Testis (tissue), 3 donors: ENCODE results near the gene ANTXR2. TPM values are rescaled to one million over a fixed set of nuclear protein-coding genes. Genes with fewer than 3 reads are reported as not detected.

Experiments
- DNase-seq: peaks from one replicate; pipeline ENCODE4 v3.0.0-alpha.2; 2019
- H3K27ac ChIP-seq, 2 donors: fragments of 200-600 bp; sonication (generic); one replicate each; pipeline ENCODE4 v1.5.1; 2019
- H3K27me3 ChIP-seq: fragments of 200-600 bp; sonication (generic); one replicate; pipeline ENCODE4 v1.5.1; 2019
- H3K36me3 ChIP-seq: fragments of 200-600 bp; sonication (generic); one replicate; pipeline ENCODE4 v1.5.1; 2017; ENCODE audit warnings: low read depth; ENCODE audit errors: missing control alignments
- H3K4me1 ChIP-seq: fragments of 200-600 bp; sonication (generic); one replicate; pipeline ENCODE4 v1.5.1; 2019
- H3K4me3 ChIP-seq, 2 donors: fragments of 200-600 bp; sonication (generic); one replicate each; pipeline ENCODE4 v1.5.1; 2017 to 2019
- H3K9me3 ChIP-seq: fragments of 200-600 bp; sonication (generic); one replicate; pipeline ENCODE4 v1.5.1; 2017
- CTCF ChIP-seq, 3 experiments: fragments of 450-650 bp in 2 of 3; fragments of 200-600 bp in 1 of 3; sonication (generic) in 1 of 3; IDR thresholded peaks; one replicate each; pipeline ENCODE4 v1.5.1; 2016 to 2019; ENCODE audit warnings: antibody characterized with exemption in 3 of 3, mild to moderate bottlenecking in 2 of 3, moderate library complexity in 1 of 3
- POLR2A ChIP-seq: fragments of 450-650 bp; IDR thresholded peaks from one replicate; pipeline ENCODE4 v1.6.1; 2017; ENCODE audit warnings: antibody characterized with exemption, mild to moderate bottlenecking, moderate library complexity
- WGBS, 2 donors: methylation state at CpG; one replicate each; pipeline ENCODE4 v1.1.5; 2018; 5-methylcytosine and 5-hydroxymethylcytosine counted together
- intact Hi-C: fragments of 100-400 bp; cut with DNase I; formaldehyde crosslinking; loops from one replicate; pipeline ENCODE4 v1.15.1; 2023; ENCODE audit warnings: low total_unique reads
- polyA plus RNA-seq: library from polyadenylated mRNA; stranded (reverse); fragments of 350-450 nt; fragmentation: Illumina TruSeq; extraction: RNeasy Lipid Tissue Mini Kit (QIAGEN cat#74804); gene quantifications from one replicate; pipeline ENCODE4 v1.2.3, GENCODE V29; 2014; ENCODE audit warnings: low read depth, low replicate concordance; ENCODE audit not compliant: insufficient read depth
- total RNA-seq, 2 donors: library from RNA; depleted of rRNA; stranded (reverse); fragments of >200 nt; gene quantifications; one replicate each; pipeline ENCODE4 v1.2.3, GENCODE V29; 2016

Gene ANTXR2
- total and polyA plus RNA-seq, 3 donors from 2014 or later = 23.8 to 30.8 (median 30.4) TPM

GRCh38 chr4:80093563-80093962 lies 20.5 kb upstream of the ANTXR2 start:
- WGBS, 2 donors = 83 to 86% methylated on average over 3 of the region's 3 CpGs
- no peak for DNase-seq
- H3K27me3 ChIP-seq = no peaks in the 10 kb centered on the region
- no peak overlapping the region for H3K27ac ChIP-seq
- intact Hi-C loops = no loop called here
- no peaks in the 10 kb centered on the region for H3K36me3 ChIP-seq
- no peak for TF ChIP-seq CTCF (IDR thresholded peaks at IDR 0.05)
- no peak for TF ChIP-seq POLR2A
- H3K4me3 ChIP-seq = no peak overlapping the region
- no peaks in the 10 kb centered on the region for H3K9me3 ChIP-seq
- no peaks in the 10 kb centered on the region for H3K4me1 ChIP-seq

GRCh38 chr4:80092847-80093246 lies 19.8 kb upstream of the ANTXR2 start:
- DNase-seq = no peak
- H3K36me3 ChIP-seq = no peaks in the 10 kb centered on the region
- H3K27me3 ChIP-seq = no peaks in the 10 kb centered on the region
- H3K4me1 ChIP-seq = no peaks in the 10 kb centered on the region
- H3K4me3 ChIP-seq = no peak overlapping the region
- intact Hi-C loops = no loop called here
- no peaks in the 10 kb centered on the region for H3K9me3 ChIP-seq
- no peak for TF ChIP-seq POLR2A
- TF ChIP-seq CTCF (IDR thresholded peaks at IDR 0.05) = no peak
- H3K27ac ChIP-seq = no peak overlapping the region
- 97 to 100% methylated on average over 1 of the region's 1 CpG for WGBS, 2 donors

- Histone ChIP-seq H3K4me1 (no peaks in the 10 kb centered on the region), H3K36me3 (no peaks in the 10 kb centered on the region), H3K27ac (no peak overlapping the region), H3K27me3 (no peaks in the 10 kb centered on the region), H3K4me3 (no peak overlapping the region), H3K9me3 (no peaks in the 10 kb centered on the region)
- TF ChIP-seq POLR2A (no peak), CTCF (IDR thresholded peaks at IDR 0.05) (no peak)
- no peak for DNase-seq
- WGBS, 2 donors = 92 to 93% methylated on average over 2 of the region's 2 CpGs
- intact Hi-C loops = no loop called here
These were observed 19.1 kb upstream of the ANTXR2 start for GRCh38 chr4:80092088-80092487.

- Histone ChIP-seq H3K9me3 (no peaks in the 10 kb centered on the region), H3K27ac (no peak overlapping the region), H3K4me3 (no peak overlapping the region), H3K4me1 (no peaks in the 10 kb centered on the region), H3K27me3 (no peaks in the 10 kb centered on the region), H3K36me3 (no peaks in the 10 kb centered on the region)
- TF ChIP-seq CTCF (IDR thresholded peaks at IDR 0.05) (no peak), POLR2A (no peak)
- no peak for DNase-seq
- intact Hi-C loops = no loop called here
- 93 to 96% methylated on average over 2 of the region's 2 CpGs for WGBS, 2 donors
These were observed 18.7 kb upstream of the ANTXR2 start for GRCh38 chr4:80091688-80092087.

- Histone ChIP-seq H3K27me3 (no peaks in the 10 kb centered on the region), H3K36me3 (no peaks in the 10 kb centered on the region), H3K9me3 (no peaks in the 10 kb centered on the region), H3K27ac (no peak overlapping the region), H3K4me3 (no peak overlapping the region), H3K4me1 (no peaks in the 10 kb centered on the region)
- intact Hi-C loops = no loop called here
- DNase-seq = no peak
- TF ChIP-seq POLR2A (no peak), CTCF (IDR thresholded peaks at IDR 0.05) (no peak)
- WGBS, 2 donors = 85 to 92% methylated on average over 3 of the region's 3 CpGs
These were observed 18.2 kb upstream of the ANTXR2 start for GRCh38 chr4:80091184-80091583.
